SK-N-SH (cell line): ENCODE measurements around the gene ARHGAP45. TPM values are rescaled to one million over a fixed set of nuclear protein-coding genes. Genes with fewer than 3 reads are reported as not detected.

ENCODE experiments used
- CTCF ChIA-PET: fragments of 300-600, 350-600 bp; formaldehyde crosslinking; extraction: SDS; loops from one replicate; lab custom pipeline; 2021; lab: Yijun Ruan, JAX
- POLR2A ChIA-PET: fragments of 350-600 bp; sonication (Branson Sonifier 250); formaldehyde crosslinking; extraction: SDS; loops from one replicate; lab custom pipeline; 2020; ENCODE audit warnings: antibody characterized with exemption, inconsistent platforms; lab: Yijun Ruan, JAX
- DNase-seq: peaks from one replicate; pipeline ENCODE4 v3.0.0; 2012
- H2AFZ ChIP-seq: fragments of 200-600 bp; sonication (generic); 2 replicates; pipeline ENCODE4 v1.8.1; 2016; ENCODE audit warnings: antibody characterized with exemption, mild to moderate bottlenecking, low read depth
- H3F3A ChIP-seq: fragments of 200-600 bp; sonication (generic); replicated peaks from 2 replicates; pipeline ENCODE3; 2016; ENCODE audit warnings: antibody characterized with exemption, mild to moderate bottlenecking; ENCODE audit not compliant: insufficient read depth
- H3K27ac ChIP-seq, 2 experiments: fragments of 200-500 bp in 1 of 2; fragments of 200-600 bp in 1 of 2; sonication (Bioruptor generic) in 1 of 2; sonication (generic), shearing (Covaris generic) in 1 of 2; 2 replicates each; pipeline versions ENCODE4 v1.5.1 to v1.6.1; 2014 to 2016; ENCODE audit warnings: low read depth in 2 of 2, inconsistent platforms in 1 of 2, low read length in 1 of 2, mild to moderate bottlenecking in 1 of 2, mixed read lengths in 1 of 2
- H3K27me3 ChIP-seq: fragments of 200-600 bp; sonication (generic), shearing (Covaris generic); 2 replicates; pipeline ENCODE4 v1.6.1; 2016; ENCODE audit warnings: mixed run types; ENCODE audit not compliant: insufficient read depth
- H3K36me3 ChIP-seq, 2 experiments: fragments of 200-500 bp in 1 of 2; fragments of 200-600 bp in 1 of 2; sonication (Bioruptor generic) in 1 of 2; sonication (generic) in 1 of 2; replicated peaks in 1 of 2; 2 replicates each; pipeline versions ENCODE3 to v1.5.1; 2014 to 2016; ENCODE audit warnings: low read length in 1 of 2, mild to moderate bottlenecking in 1 of 2; ENCODE audit not compliant: insufficient read depth in 2 of 2, control insufficient read depth in 1 of 2
- H3K4me1 ChIP-seq, 2 experiments: fragments of 200-500 bp in 1 of 2; fragments of 200-600 bp in 1 of 2; sonication (Bioruptor generic) in 1 of 2; sonication (generic), shearing (Covaris generic) in 1 of 2; 2 replicates each; pipeline versions ENCODE4 v1.5.1 to v1.6.1; 2014 to 2016; ENCODE audit warnings: low read depth in 1 of 2, low read length in 1 of 2, mixed run types in 1 of 2; ENCODE audit not compliant: insufficient read depth in 2 of 2, control insufficient read depth in 1 of 2
- H3K4me2 ChIP-seq: fragments of 200-600 bp; sonication (generic), shearing (Covaris generic); 2 replicates; pipeline ENCODE4 v1.6.1; 2017; ENCODE audit warnings: mixed run types
- H3K4me3 ChIP-seq, 2 experiments: fragments of 200-500 bp in 1 of 2; fragments of 200-600 bp in 1 of 2; sonication (Bioruptor generic) in 1 of 2; sonication (generic), shearing (Covaris generic) in 1 of 2; 2 replicates each; pipeline versions ENCODE4 v1.5.1 to v1.8.1; 2014 to 2016; ENCODE audit warnings: low read depth in 2 of 2, inconsistent platforms in 1 of 2, low read length in 1 of 2, mild to moderate bottlenecking in 1 of 2, mixed read lengths in 1 of 2, moderate library complexity in 1 of 2
- H3K79me2 ChIP-seq: fragments of 200-600 bp; sonication (generic); 2 replicates; pipeline ENCODE4 v1.8.1; 2017; ENCODE audit warnings: mild to moderate bottlenecking; ENCODE audit not compliant: insufficient read depth
- H3K9ac ChIP-seq: fragments of 200-600 bp; sonication (generic); 2 replicates; pipeline ENCODE4 v1.6.1; 2017; ENCODE audit warnings: mixed run types
- H3K9me2 ChIP-seq: fragments of 200-600 bp; sonication (generic); 2 replicates; pipeline ENCODE4 v1.6.1; 2017; ENCODE audit warnings: mixed run types
- H3K9me3 ChIP-seq: fragments of 200-600 bp; sonication (generic); 2 replicates; pipeline ENCODE4 v1.6.1; 2017; ENCODE audit warnings: mixed run types, mild to moderate bottlenecking, moderate library complexity
- H4K20me1 ChIP-seq: fragments of 200-600 bp; sonication (generic); 2 replicates; pipeline ENCODE4 v1.6.1; 2017; ENCODE audit warnings: mild to moderate bottlenecking, mixed run types; ENCODE audit not compliant: insufficient read depth
- ELF1 ChIP-seq: IDR thresholded peaks from 2 replicates; pipeline ENCODE4 v1.4.0; 2012
- EP300 ChIP-seq, 2 experiments: IDR thresholded peaks; 2 replicates each; pipeline versions ENCODE4 v1.4.0 to v1.6.1; 2012; ENCODE audit warnings: borderline replicate concordance in 1 of 2, low read depth in 1 of 2, low read length in 1 of 2
- FOXJ3 ChIP-seq: sonication (generic); formaldehyde crosslinking; IDR thresholded peaks from 2 replicates; pipeline ENCODE4 v1.5.1; 2020; ENCODE audit warnings: mild to moderate bottlenecking, missing genetic modification reagents
- FOXM1 ChIP-seq: IDR thresholded peaks from 2 replicates; pipeline ENCODE4 v1.4.0; 2012; ENCODE audit warnings: low read depth, mild to moderate bottlenecking
- GABPA ChIP-seq: IDR thresholded peaks from 2 replicates; pipeline ENCODE4 v1.4.0; 2012; ENCODE audit warnings: low read depth, mild to moderate bottlenecking
- IRF3 ChIP-seq: fragments of 150-350 bp; IDR thresholded peaks from 2 replicates; pipeline ENCODE4 v1.6.1; 2016; ENCODE audit warnings: mild to moderate bottlenecking, low read depth, low read length
- MXI1 ChIP-seq: IDR thresholded peaks from 2 replicates; pipeline ENCODE4 v1.6.1; 2012; ENCODE audit warnings: mild to moderate bottlenecking, low read depth, low read length, improper control_type of control experiment
- NFIC ChIP-seq: IDR thresholded peaks from 2 replicates; pipeline ENCODE4 v1.4.0; 2012; ENCODE audit warnings: borderline replicate concordance
- NRF1 ChIP-seq: IDR thresholded peaks from 2 replicates; pipeline ENCODE4 v1.6.1; 2012; ENCODE audit warnings: low read depth, mild to moderate bottlenecking, low read length
- PBX3 ChIP-seq: IDR thresholded peaks from 2 replicates; pipeline ENCODE4; 2012
- POLR2AphosphoS5 ChIP-seq: IDR thresholded peaks from 2 replicates; pipeline ENCODE4 v1.6.1; 2012; ENCODE audit warnings: low read depth, low read length
- RAD21 ChIP-seq: IDR thresholded peaks from 2 replicates; pipeline ENCODE4 v1.6.1; 2012; ENCODE audit warnings: mild to moderate bottlenecking, low read length
- RFX5 ChIP-seq: IDR thresholded peaks from 2 replicates; pipeline ENCODE4 v1.6.1; 2012; ENCODE audit warnings: mild to moderate bottlenecking, improper control_type of control experiment, low read length
- RXRA ChIP-seq: IDR thresholded peaks from 2 replicates; pipeline ENCODE4 v1.4.0; 2012; ENCODE audit warnings: low read depth, mild to moderate bottlenecking, borderline replicate concordance
- SMC3 ChIP-seq: IDR thresholded peaks from 2 replicates; pipeline ENCODE4 v1.6.1; 2012; ENCODE audit warnings: low read depth, low read length, improper control_type of control experiment
- YY1 ChIP-seq: IDR thresholded peaks from 2 replicates; pipeline ENCODE4 v1.4.0; 2012; ENCODE audit warnings: low read depth, mild to moderate bottlenecking
- ZBTB33 ChIP-seq: IDR thresholded peaks from 2 replicates; pipeline ENCODE4 v1.4.0; 2012; ENCODE audit warnings: low read depth, borderline replicate concordance
- WGBS: methylation state at CpG from one replicate; pipeline ENCODE4 v1.1.6; 2017; ENCODE audit warnings: low lambda C conversion rate; 5-methylcytosine and 5-hydroxymethylcytosine counted together
- polyA plus RNA-seq, 3 experiments: library from polyadenylated mRNA; depleted of rRNA; stranded (reverse); fragments of >200 nt; gene quantifications; 2 replicates each; pipeline ENCODE4 v1.2.3, GENCODE V29; 2012

The ARHGAP45 gene
- polyA plus RNA-seq, 1 of the 3 experiments (the other 2 are of a cell fraction): 4.2 TPM

- H3K9me2 ChIP-seq: no peaks in the 10 kb centered on the region
- no peaks in the 10 kb centered on the region for H3K9me3 ChIP-seq
- peak; percentile 57 for DNase-seq
- no peak overlapping the region for H3K27ac ChIP-seq
- peaks cover 9 to 14% of the 10 kb centered on the region in 2 experiments; a peak in 2 of 4 replicates for H3K4me1 ChIP-seq
- ChIA-PET CTCF (interaction anchor here (1.5 kb wide), 1 partner anchor 18 kb away, joined by 7 read pairs; no protein-coding TSS in a partner anchor), POLR2A (no interaction called here)
- H3K36me3 ChIP-seq: peaks cover 0 to 13% of the 10 kb centered on the region in 2 experiments
- H3K9ac ChIP-seq: peak overlapping the region; percentile 90
- peak overlapping the region; percentile 75 to 76 for H3K4me3 ChIP-seq
- no peaks in the 10 kb centered on the region for H3K27me3 ChIP-seq
- peaks cover 26% of the 10 kb centered on the region for H3K79me2 ChIP-seq
- H3K4me2 ChIP-seq: peak overlapping the region; percentile 93
- peaks cover 19% of the 10 kb centered on the region for H4K20me1 ChIP-seq
- peaks cover 10% of the 10 kb centered on the region for H3F3A ChIP-seq
- WGBS: 2% methylated on average over 11 of the region's 19 CpGs
- TF ChIP-seq EP300 (IDR thresholded peaks at IDR 0.05; ENCODE audit: borderline replicate concordance in 1 of 2, low read depth in 1 of 2, low read length in 1 of 2) (no peak), MXI1 (no peak), PBX3 (no peak), GABPA (no peak), NRF1 (no peak), NFIC (no peak)
- no peak overlapping the region for H2AFZ ChIP-seq
Observed at GRCh38 chr19:1094655-1094977, 27.6 kb downstream of the ARHGAP45 start.

GRCh38 chr19:1094978-1095701, 28.2 kb downstream of the ARHGAP45 start, which contains the start of gene POLR2E:
POLR2E (minus strand) TSS chr19:1095375; CDS start chr19:1095315, 60 bp downstream.
- H3K79me2 ChIP-seq: peaks cover 26% of the 10 kb centered on the region
- peaks cover 19% of the 10 kb centered on the region for H4K20me1 ChIP-seq
- H3K36me3 ChIP-seq: peaks cover 0 to 13% of the 10 kb centered on the region in 2 experiments
- WGBS: 2% methylated on average over 32 of the region's 81 CpGs
- peak within 1 kb of the TSS; percentile 29 to 42; a peak in 2 of 4 replicates for H3K27ac ChIP-seq
- no peaks in the 10 kb centered on the region for H3K9me3 ChIP-seq
- peaks cover 9 to 14% of the 10 kb centered on the region in 2 experiments; a peak in 2 of 4 replicates for H3K4me1 ChIP-seq
- POLR2A ChIA-PET: no interaction called here
- H3K9me2 ChIP-seq: no peaks in the 10 kb centered on the region
- peak within 1 kb of the TSS; percentile 90 for H3K9ac ChIP-seq
- CTCF ChIA-PET: interaction anchor here (1.4 to 1.5 kb wide), 2 partner anchors 18 to 100 kb away, joined by 3 to 7 read pairs; no protein-coding TSS in a partner anchor
- peak; percentile 98 for DNase-seq
- H3K4me3 ChIP-seq: peak within 1 kb of the TSS; percentile 75 to 76
- H2AFZ ChIP-seq: peak within 1 kb of the TSS; percentile 53; the same call in 1 of the 2 replicates
- H3F3A ChIP-seq: peaks cover 10% of the 10 kb centered on the region
- peak within 1 kb of the TSS; percentile 93 for H3K4me2 ChIP-seq
- H3K27me3 ChIP-seq: no peaks in the 10 kb centered on the region
- TF ChIP-seq PBX3: no peak; the same call in 1 of the 2 replicates
- peak; percentile 78; the same call in 1 of the 2 replicates for TF ChIP-seq YY1
- TF ChIP-seq POLR2AphosphoS5: peak; percentile 81
- TF ChIP-seq RAD21: no peak
- TF ChIP-seq ELF1: no peak; the same call in 1 of the 2 replicates
- no peak for TF ChIP-seq FOXM1
- no peak for TF ChIP-seq FOXJ3 (CRISPR knock-in tag)
- TF ChIP-seq SMC3: no peak
- TF ChIP-seq MXI1: peak; percentile 63; the same call in 1 of the 2 replicates
- TF ChIP-seq RFX5: no peak
- TF ChIP-seq ZBTB33: peak; percentile 100
- no peak for TF ChIP-seq GABPA
- TF ChIP-seq RXRA: no peak
- no peak for TF ChIP-seq IRF3
